T-helper 1 cell (primary cell): Measurements from ENCODE around the gene PEX5.

Experiments used
- DNase-seq, 5 donors: peaks; one replicate each; pipeline ENCODE4 v3.0.0-alpha.2; 2012 to 2020
- total RNA-seq, 4 donors: gene quantifications; one replicate each; lab custom pipeline; 2026; lab: John Stamatoyannopoulos, UW

The PEX5 gene
- total RNA-seq, result 19.0 to 26.8 (median 21.3) reads per million in 4 donors

GRCh38 chr12:7189398-7190267, at the start of gene PEX5:
TSS of gene PEX5 (plus strand) at chr12:7189686. CDS start at chr12:7190378, 692 bp downstream.
- peak; percentile 60 to 94 (median 76) for DNase-seq

- DNase-seq, result no peak
Observed at GRCh38 chr12:7141351-7142005, 48.0 kb upstream of the PEX5 start.

- peak in 3 of 5 donors; percentile 35 to 48 (median 41) for DNase-seq
Observed at GRCh38 chr12:7142056-7142644, 47.3 kb upstream of the PEX5 start.

GRCh38 chr12:7142809-7143465, 46.5 kb upstream of the PEX5 start:
- DNase-seq, result no peak

- no peak for DNase-seq
Observed at GRCh38 chr12:7143564-7143963, 45.9 kb upstream of the PEX5 start.

- no peak for DNase-seq
Observed at GRCh38 chr12:7144414-7145120, 44.9 kb upstream of the PEX5 start.

- no peak for DNase-seq
Observed at GRCh38 chr12:7145671-7146070, 43.8 kb upstream of the PEX5 start.

GRCh38 chr12:7146228-7146627, 43.3 kb upstream of the PEX5 start:
- DNase-seq, result no peak

GRCh38 chr12:7146906-7147305, 42.6 kb upstream of the PEX5 start:
- no peak for DNase-seq

GRCh38 chr12:7150356-7150755, 39.1 kb upstream of the PEX5 start:
- no peak for DNase-seq

GRCh38 chr12:7150841-7151240, 38.6 kb upstream of the PEX5 start:
- DNase-seq, result no peak

- DNase-seq, result no peak
Observed at GRCh38 chr12:7151532-7151931, 38.0 kb upstream of the PEX5 start.

GRCh38 chr12:7152818-7153217, 36.7 kb upstream of the PEX5 start:
- DNase-seq, result no peak

- no peak for DNase-seq
Observed at GRCh38 chr12:7154042-7154441, 35.4 kb upstream of the PEX5 start.

- DNase-seq, result no peak
Observed at GRCh38 chr12:7154901-7155470, 34.5 kb upstream of the PEX5 start.

- no peak for DNase-seq
Observed at GRCh38 chr12:7155471-7156034, 33.9 kb upstream of the PEX5 start.

- DNase-seq, result no peak
Observed at GRCh38 chr12:7156259-7157197, 33.0 kb upstream of the PEX5 start.

GRCh38 chr12:7157391-7157790, 32.1 kb upstream of the PEX5 start:
- DNase-seq, result no peak

- no peak for DNase-seq
Observed at GRCh38 chr12:7158781-7159609, 30.5 kb upstream of the PEX5 start.

- DNase-seq, result no peak
Observed at GRCh38 chr12:7160183-7160582, 29.3 kb upstream of the PEX5 start.
